ENCODE measurements around the gene HIP1.

- TF ChIP-seq CTCF (IDR thresholded peaks at IDR 0.05; ENCODE audit: insufficient read depth, low read depth, low read length), result no peak
- no peak for TF ChIP-seq EZH2 (IDR thresholded peaks at IDR 0.05; ENCODE audit: insufficient read depth, low read length)
These were observed 22.9 kb downstream of the HIP1 start for GRCh38 chr7:75715864-75716263.

Measured in astrocyte (in vitro differentiated cells and primary cell).